Panc1 (cell line): ENCODE measurements around the gene EVL. TPM values are rescaled to one million over a fixed set of nuclear protein-coding genes. Genes with fewer than 3 reads are reported as not detected.

Source experiments
- ATAC-seq: fragments of 200-7000 bp; cut with Tn5 transposase; 2 replicates; pipeline ENCODE4 v1.9.1; 2020; ENCODE audit warnings: mild to moderate bottlenecking, moderate library complexity
- BruUV-seq: library from RNA; stranded (reverse); fragments of 400-500 nt; replicated peaks from 2 replicates; lab custom pipeline; 2021; lab: Mats Ljungman, UMichigan
- CTCF ChIA-PET: fragments of 300-600 bp; sonication (Branson Sonifier 250); formaldehyde crosslinking; loops from one replicate; lab custom pipeline; 2022; ENCODE audit warnings: antibody characterized with exemption; lab: Charles Lee
- POLR2A ChIA-PET: fragments of 300-600 bp; sonication (Branson Sonifier 250); formaldehyde crosslinking; loops from one replicate; lab custom pipeline; 2022; ENCODE audit warnings: antibody characterized with exemption; lab: Charles Lee
- DNase-seq: peaks from one replicate; pipeline ENCODE4 v3.0.0-alpha.2; 2010; ENCODE audit warnings: low read depth, low spot score
- H3K27ac ChIP-seq: 2 replicates; pipeline ENCODE4 v1.5.1; 2011; ENCODE audit warnings: mild to moderate bottlenecking, low read length, inconsistent platforms
- H3K27me3 ChIP-seq: fragments of 200-500 bp; sonication (Bioruptor generic); 2 replicates; pipeline ENCODE4 v1.6.0; 2014; ENCODE audit warnings: low read length, inconsistent platforms; ENCODE audit not compliant: control insufficient read depth, insufficient read depth
- H3K36me3 ChIP-seq: fragments of 200-500 bp; sonication (Bioruptor generic); 2 replicates; pipeline ENCODE4 v1.5.1; 2014; ENCODE audit warnings: inconsistent platforms, mild to moderate bottlenecking, low read length, moderate library complexity; ENCODE audit not compliant: control insufficient read depth, insufficient read depth
- H3K4me1 ChIP-seq: 2 replicates; pipeline ENCODE4 v1.5.1; 2011; ENCODE audit warnings: inconsistent platforms, mild to moderate bottlenecking, low read length, moderate library complexity; ENCODE audit not compliant: control insufficient read depth, insufficient read depth
- H3K4me3 ChIP-seq, 2 experiments: 2 replicates each; pipeline ENCODE4 v1.5.1; 2011 to 2012; ENCODE audit warnings: low read depth in 2 of 2, low read length in 2 of 2, mild to moderate bottlenecking in 2 of 2, inconsistent platforms in 1 of 2, moderate library complexity in 1 of 2
- H3K9me3 ChIP-seq: fragments of 200-500 bp; sonication (Bioruptor generic); 2 replicates; pipeline ENCODE4 v1.5.1; 2014; ENCODE audit warnings: low read depth, mild to moderate bottlenecking, inconsistent platforms, low read length, moderate library complexity; ENCODE audit not compliant: control insufficient read depth, insufficient read depth
- POLR2AphosphoS5 ChIP-seq: IDR thresholded peaks from 2 replicates; pipeline ENCODE4 v1.6.1; 2012; ENCODE audit warnings: mild to moderate bottlenecking, low read depth, low read length, moderate library complexity
- SIN3A ChIP-seq: IDR thresholded peaks from 2 replicates; pipeline ENCODE4 v1.6.1; 2012; ENCODE audit warnings: low read depth, mild to moderate bottlenecking, low read length, moderate library complexity, borderline replicate concordance; ENCODE audit not compliant: insufficient read depth
- TCF7L2 ChIP-seq: IDR thresholded peaks from 2 replicates; pipeline ENCODE4 v1.6.1; 2011; ENCODE audit warnings: mild to moderate bottlenecking, low read depth, low read length, inconsistent platforms
- in situ Hi-C: cut with HindIII; loops from 2 replicates; pipeline ENCODE4 v1.10.0; 2016; ENCODE audit warnings: low sequenced_read_pairs, low pct_unique_long_range_greater_than_20kb
- intact Hi-C: fragments of 100-400 bp; cut with micrococcal nuclease; formaldehyde crosslinking; loops from one replicate; pipeline ENCODE4 v1.10.0; 2022; ENCODE audit not compliant: unreplicated experiment
- total RNA-seq: library from RNA; stranded (reverse); gene quantifications from one replicate; pipeline ENCODE4 v1.2.1, GENCODE V29; 2021; ENCODE audit not compliant: unreplicated experiment
- TF ChIP-seq, protein P1 (sequence below), 2 experiments: IDR thresholded peaks; 2 replicates each; pipeline ENCODE4 v1.6.1; 2011 to 2012; ENCODE audit warnings: low read depth in 2 of 2, control low read depth in 1 of 2, low read length in 1 of 2, mild to moderate bottlenecking in 1 of 2, moderate library complexity in 1 of 2; ENCODE audit not compliant: insufficient read depth in 1 of 2
- TF ChIP-seq, protein P2 (sequence below): fragments of 450-650 bp; IDR thresholded peaks from 2 replicates; pipeline ENCODE4 v1.5.1; 2017; ENCODE audit warnings: mild to moderate bottlenecking

The EVL gene
- total RNA-seq, 1 experiment from 2014 or later = 38.3 TPM

GRCh38 chr14:100172811-100173210 lies 107.6 kb downstream of the EVL start:
- ChIA-PET POLR2A (interaction anchor here (0.6 kb wide), 1 partner anchor 126 kb away, joined by 8 read pairs; no protein-coding TSS in a partner anchor), CTCF (no interaction called here)
- no peaks in the 10 kb centered on the region for H3K36me3 ChIP-seq
- ATAC-seq (no peak), DNase-seq (no peak)
- H3K4me1 ChIP-seq = no peaks in the 10 kb centered on the region
- in situ Hi-C loops (no loop called here), intact Hi-C loops (no loop called here)
- no peak overlapping the region for H3K4me3 ChIP-seq
- BruUV-seq = no TSS peak
- H3K27me3 ChIP-seq = no peaks in the 10 kb centered on the region
- no peaks in the 10 kb centered on the region for H3K9me3 ChIP-seq
- TF ChIP-seq TCF7L2 = no peak
- H3K27ac ChIP-seq = no peak overlapping the region

DNA sequence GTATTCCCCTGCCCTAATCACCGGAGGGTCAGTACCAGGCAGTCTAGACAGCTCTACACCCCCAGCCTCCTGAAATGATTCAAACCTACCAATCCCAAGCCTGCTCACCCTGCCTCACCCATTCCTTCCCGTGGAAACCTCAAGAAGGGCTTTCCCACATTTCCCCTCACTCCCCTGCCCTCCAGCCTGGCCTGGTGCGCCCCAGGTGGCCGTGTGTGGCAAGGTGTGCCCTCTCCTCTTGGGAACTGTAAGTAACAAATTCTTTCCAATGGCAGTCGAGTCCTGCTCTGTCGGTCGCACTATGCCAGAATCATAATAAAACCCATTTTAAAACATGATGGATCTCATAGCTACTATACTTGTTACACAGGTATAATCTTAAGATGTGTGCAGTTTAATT lies 108.1 kb downstream of the EVL start:
- Histone ChIP-seq H3K9me3 (no peaks in the 10 kb centered on the region), H3K27me3 (no peaks in the 10 kb centered on the region), H3K4me1 (no peaks in the 10 kb centered on the region), H3K36me3 (no peaks in the 10 kb centered on the region), H3K27ac (no peak overlapping the region), H3K4me3 (no peak overlapping the region)
- TF ChIP-seq, protein P1, sequence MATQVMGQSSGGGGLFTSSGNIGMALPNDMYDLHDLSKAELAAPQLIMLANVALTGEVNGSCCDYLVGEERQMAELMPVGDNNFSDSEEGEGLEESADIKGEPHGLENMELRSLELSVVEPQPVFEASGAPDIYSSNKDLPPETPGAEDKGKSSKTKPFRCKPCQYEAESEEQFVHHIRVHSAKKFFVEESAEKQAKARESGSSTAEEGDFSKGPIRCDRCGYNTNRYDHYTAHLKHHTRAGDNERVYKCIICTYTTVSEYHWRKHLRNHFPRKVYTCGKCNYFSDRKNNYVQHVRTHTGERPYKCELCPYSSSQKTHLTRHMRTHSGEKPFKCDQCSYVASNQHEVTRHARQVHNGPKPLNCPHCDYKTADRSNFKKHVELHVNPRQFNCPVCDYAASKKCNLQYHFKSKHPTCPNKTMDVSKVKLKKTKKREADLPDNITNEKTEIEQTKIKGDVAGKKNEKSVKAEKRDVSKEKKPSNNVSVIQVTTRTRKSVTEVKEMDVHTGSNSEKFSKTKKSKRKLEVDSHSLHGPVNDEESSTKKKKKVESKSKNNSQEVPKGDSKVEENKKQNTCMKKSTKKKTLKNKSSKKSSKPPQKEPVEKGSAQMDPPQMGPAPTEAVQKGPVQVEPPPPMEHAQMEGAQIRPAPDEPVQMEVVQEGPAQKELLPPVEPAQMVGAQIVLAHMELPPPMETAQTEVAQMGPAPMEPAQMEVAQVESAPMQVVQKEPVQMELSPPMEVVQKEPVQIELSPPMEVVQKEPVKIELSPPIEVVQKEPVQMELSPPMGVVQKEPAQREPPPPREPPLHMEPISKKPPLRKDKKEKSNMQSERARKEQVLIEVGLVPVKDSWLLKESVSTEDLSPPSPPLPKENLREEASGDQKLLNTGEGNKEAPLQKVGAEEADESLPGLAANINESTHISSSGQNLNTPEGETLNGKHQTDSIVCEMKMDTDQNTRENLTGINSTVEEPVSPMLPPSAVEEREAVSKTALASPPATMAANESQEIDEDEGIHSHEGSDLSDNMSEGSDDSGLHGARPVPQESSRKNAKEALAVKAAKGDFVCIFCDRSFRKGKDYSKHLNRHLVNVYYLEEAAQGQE (IDR thresholded peaks at IDR 0.05; ENCODE audit: insufficient read depth in 1 of 2, low read depth in 2 of 2, low read length in 1 of 2) = no peak
- no peak for TF ChIP-seq TCF7L2
- TF ChIP-seq POLR2AphosphoS5 = no peak
- TF ChIP-seq, protein P2, sequence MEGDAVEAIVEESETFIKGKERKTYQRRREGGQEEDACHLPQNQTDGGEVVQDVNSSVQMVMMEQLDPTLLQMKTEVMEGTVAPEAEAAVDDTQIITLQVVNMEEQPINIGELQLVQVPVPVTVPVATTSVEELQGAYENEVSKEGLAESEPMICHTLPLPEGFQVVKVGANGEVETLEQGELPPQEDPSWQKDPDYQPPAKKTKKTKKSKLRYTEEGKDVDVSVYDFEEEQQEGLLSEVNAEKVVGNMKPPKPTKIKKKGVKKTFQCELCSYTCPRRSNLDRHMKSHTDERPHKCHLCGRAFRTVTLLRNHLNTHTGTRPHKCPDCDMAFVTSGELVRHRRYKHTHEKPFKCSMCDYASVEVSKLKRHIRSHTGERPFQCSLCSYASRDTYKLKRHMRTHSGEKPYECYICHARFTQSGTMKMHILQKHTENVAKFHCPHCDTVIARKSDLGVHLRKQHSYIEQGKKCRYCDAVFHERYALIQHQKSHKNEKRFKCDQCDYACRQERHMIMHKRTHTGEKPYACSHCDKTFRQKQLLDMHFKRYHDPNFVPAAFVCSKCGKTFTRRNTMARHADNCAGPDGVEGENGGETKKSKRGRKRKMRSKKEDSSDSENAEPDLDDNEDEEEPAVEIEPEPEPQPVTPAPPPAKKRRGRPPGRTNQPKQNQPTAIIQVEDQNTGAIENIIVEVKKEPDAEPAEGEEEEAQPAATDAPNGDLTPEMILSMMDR = no peak
- no peak for TF ChIP-seq SIN3A
- POLR2A ChIA-PET = interaction anchor here (0.6 to 0.7 kb wide), 2 partner anchors 126 to 212 kb away, joined by 8 read pairs; no protein-coding TSS in a partner anchor
- intact Hi-C loops (no loop called here), in situ Hi-C loops (no loop called here)
- ATAC-seq (no peak), DNase-seq (no peak)
- no TSS peak for BruUV-seq
- CTCF ChIA-PET = interaction anchor here (0.7 kb wide), 1 partner anchor 22 kb away, joined by 3 read pairs; no protein-coding TSS in a partner anchor

DNA sequence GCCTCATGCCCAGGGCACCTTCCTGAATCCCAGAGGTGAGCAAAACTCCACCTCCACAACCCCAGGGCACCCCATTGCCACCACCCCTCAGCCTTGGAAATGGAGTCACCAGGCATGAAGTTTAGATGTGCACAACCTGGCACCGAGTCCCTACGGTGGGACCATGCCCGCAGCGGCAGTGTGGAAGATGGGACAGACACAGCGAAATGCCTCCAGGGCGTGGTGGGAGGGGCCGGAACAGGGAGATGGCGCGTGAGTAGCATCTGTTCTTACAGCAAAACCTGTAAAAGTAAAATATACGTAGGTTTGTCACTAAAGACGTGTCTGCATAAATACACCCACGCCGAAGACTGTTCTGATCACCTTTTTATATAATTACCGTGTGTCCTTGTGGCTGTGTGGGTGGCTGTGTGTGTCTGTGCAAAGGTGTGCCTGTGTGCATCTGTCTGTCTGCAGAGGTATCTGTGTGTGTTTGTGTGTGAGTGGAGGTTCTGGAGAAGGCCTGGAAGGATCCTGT lies 111.6 kb downstream of the EVL start:
- TF ChIP-seq TCF7L2 (no peak), SIN3A (no peak), POLR2AphosphoS5 (no peak)
- TF ChIP-seq, protein P2 = no peak
- TF ChIP-seq, protein P1 (IDR thresholded peaks at IDR 0.05; ENCODE audit: insufficient read depth in 1 of 2, low read depth in 2 of 2, low read length in 1 of 2) = no peak
- intact Hi-C loops (no loop called here), in situ Hi-C loops (no loop called here)
- Histone ChIP-seq H3K27me3 (no peaks in the 10 kb centered on the region), H3K27ac (no peak overlapping the region), H3K36me3 (no peaks in the 10 kb centered on the region), H3K4me3 (no peak overlapping the region), H3K4me1 (no peaks in the 10 kb centered on the region), H3K9me3 (no peaks in the 10 kb centered on the region)
- no peak for ATAC-seq
- no peak for DNase-seq
- ChIA-PET POLR2A (no interaction called here), CTCF (no interaction called here)
- no TSS peak for BruUV-seq
